GM21576 (cell line): ENCODE results near the gene SAT2.

Experiments used
- ATAC-seq: cut with Tn5 transposase; IDR thresholded peaks from one replicate; pipeline ENCODE4 v1.9.1; 2021; ENCODE audit warnings: mild to moderate bottlenecking, moderate library complexity; ENCODE audit not compliant: unreplicated experiment

Gene SAT2

DNA sequence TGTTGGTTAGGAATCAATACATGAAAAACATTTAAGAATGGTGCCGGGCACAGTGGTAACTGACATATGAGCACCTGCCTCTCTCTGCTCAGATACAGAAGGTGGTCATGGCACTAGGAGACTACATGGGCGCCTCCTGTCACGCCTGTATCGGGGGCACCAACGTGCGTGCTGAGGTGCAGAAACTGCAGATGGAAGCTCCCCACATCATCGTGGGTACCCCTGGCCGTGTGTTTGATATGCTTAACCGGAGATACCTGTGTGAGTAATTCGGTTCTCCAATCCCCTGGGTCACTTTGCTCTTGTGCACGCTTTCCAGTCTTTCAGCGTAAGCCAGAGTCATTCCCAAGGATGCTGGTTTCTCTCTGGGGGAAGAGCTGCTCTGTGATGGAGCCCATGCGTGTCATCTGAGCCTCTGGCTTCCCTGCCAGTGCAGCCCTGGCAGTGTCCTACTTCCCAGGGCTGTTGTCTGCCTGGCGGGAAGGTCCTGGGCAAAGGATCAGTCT is 51.1 kb downstream of the SAT2 start:
- ATAC-seq, result no peak
